C4-2B (cell line): ENCODE measurements around the gene ZNF23.

Experiments
- CTCF ChIP-seq: fragments of 450-650 bp; conservative IDR thresholded peaks from 2 replicates; pipeline ENCODE4 v1.5.1; 2017; ENCODE audit warnings: mild to moderate bottlenecking
- ZFX ChIP-seq: fragments of 450-650 bp; IDR thresholded peaks from 2 replicates; pipeline ENCODE4 v1.6.1; 2017

GRCh38 chr16:71413341-71413740, 48.7 kb downstream of the ZNF23 start:
- TF ChIP-seq CTCF (no peak), ZFX (no peak)
